CD4-positive, alpha-beta T cell treated with Interferon gamma for 1 hour (primary cell): ENCODE results near the gene AGA.

ENCODE experiments used
- DNase-seq: peaks from one replicate; pipeline ENCODE4 v3.0.0-alpha.2; 2020

AGA gene

GRCh38 chr4:177444911-177445736 lies 2.9 kb upstream of the AGA start:
- no peak for DNase-seq

GRCh38 chr4:177441061-177441802 lies 1.0 kb downstream of the AGA start:
- DNase-seq: peak; percentile 27

GRCh38 chr4:177436456-177436855 lies 5.8 kb downstream of the AGA start:
- no peak for DNase-seq

GRCh38 chr4:177434667-177435066 lies 7.6 kb downstream of the AGA start:
- no peak for DNase-seq

GRCh38 chr4:177427192-177427591 lies 15.0 kb downstream of the AGA start:
- no peak for DNase-seq

- DNase-seq: no peak
Observed at GRCh38 chr4:177419434-177419833, 22.8 kb downstream of the AGA start.

- no peak for DNase-seq
Observed at GRCh38 chr4:177413656-177414055, 28.6 kb downstream of the AGA start.

GRCh38 chr4:177413076-177413475 lies 29.2 kb downstream of the AGA start:
- DNase-seq: no peak

GRCh38 chr4:177411996-177412395 lies 30.2 kb downstream of the AGA start:
- DNase-seq: no peak

GRCh38 chr4:177410566-177410965 lies 31.7 kb downstream of the AGA start:
- DNase-seq: no peak

GRCh38 chr4:177408023-177408422 lies 34.2 kb downstream of the AGA start:
- DNase-seq: no peak

- no peak for DNase-seq
Observed at GRCh38 chr4:177405508-177405907, 36.7 kb downstream of the AGA start.

- DNase-seq: no peak
Observed at GRCh38 chr4:177404986-177405385, 37.3 kb downstream of the AGA start.

GRCh38 chr4:177404342-177404741 lies 37.9 kb downstream of the AGA start:
- no peak for DNase-seq

GRCh38 chr4:177403746-177404145 lies 38.5 kb downstream of the AGA start:
- no peak for DNase-seq

- DNase-seq: no peak
Observed at GRCh38 chr4:177401658-177402273, 40.5 kb downstream of the AGA start.

GRCh38 chr4:177400030-177400429 lies 42.2 kb downstream of the AGA start:
- DNase-seq: no peak

- no peak for DNase-seq
Observed at GRCh38 chr4:177396352-177396751, 45.9 kb downstream of the AGA start.

GRCh38 chr4:177393236-177393635 lies 49.0 kb downstream of the AGA start:
- DNase-seq: peak; percentile 3

- no peak for DNase-seq
Observed at GRCh38 chr4:177391953-177392352, 50.3 kb downstream of the AGA start.

GRCh38 chr4:177391287-177391686 lies 51.0 kb downstream of the AGA start:
- DNase-seq: no peak

GRCh38 chr4:177386278-177386815 lies 55.9 kb downstream of the AGA start:
- no peak for DNase-seq

GRCh38 chr4:177385576-177386277 lies 56.5 kb downstream of the AGA start:
- DNase-seq: no peak
